NCI-H2196 treated with DMSO at 0.1 percent for 48 hours (cell line): ENCODE results near the gene WWC1.

ENCODE experiments used
- DNase-seq: peaks from one replicate; lab custom pipeline; 2025; ENCODE audit not compliant: unreplicated experiment; lab: John Stamatoyannopoulos, UW

The WWC1 gene

GRCh38 chr5:168360521-168361285 lies 69.3 kb downstream of the WWC1 start:
- DNase-seq, result no peak

GRCh38 chr5:168362097-168362885 lies 70.8 kb downstream of the WWC1 start:
- DNase-seq, result no peak

- no peak for DNase-seq
Observed at GRCh38 chr5:168364151-168364661, 72.8 kb downstream of the WWC1 start.

GRCh38 chr5:168364750-168365550 lies 73.5 kb downstream of the WWC1 start:
- DNase-seq, result no peak

- no peak for DNase-seq
Observed at GRCh38 chr5:168365581-168366081, 74.2 kb downstream of the WWC1 start.

GRCh38 chr5:168366116-168366515 lies 74.7 kb downstream of the WWC1 start:
- no peak for DNase-seq

- DNase-seq, result no peak
Observed at GRCh38 chr5:168368854-168369253, 77.4 kb downstream of the WWC1 start.

GRCh38 chr5:168370831-168371230 lies 79.4 kb downstream of the WWC1 start:
- no peak for DNase-seq

- DNase-seq, result no peak
Observed at GRCh38 chr5:168372356-168372946, 81.0 kb downstream of the WWC1 start.

- no peak for DNase-seq
Observed at GRCh38 chr5:168374532-168374931, 83.1 kb downstream of the WWC1 start.

GRCh38 chr5:168375214-168375613 lies 83.8 kb downstream of the WWC1 start:
- no peak for DNase-seq

GRCh38 chr5:168377525-168377924 lies 86.1 kb downstream of the WWC1 start:
- DNase-seq, result no peak

- no peak for DNase-seq
Observed at GRCh38 chr5:168378741-168379140, 87.3 kb downstream of the WWC1 start.

- DNase-seq, result no peak
Observed at GRCh38 chr5:168382421-168382820, 91.0 kb downstream of the WWC1 start.

- no peak for DNase-seq
Observed at GRCh38 chr5:168390491-168390890, 99.0 kb downstream of the WWC1 start.

- no peak for DNase-seq
Observed at GRCh38 chr5:168393773-168394172, 102.3 kb downstream of the WWC1 start.

GRCh38 chr5:168400429-168401220 lies 109.2 kb downstream of the WWC1 start:
- no peak for DNase-seq

- DNase-seq, result no peak
Observed at GRCh38 chr5:168401226-168401625, 109.8 kb downstream of the WWC1 start.

GRCh38 chr5:168401880-168402279 lies 110.4 kb downstream of the WWC1 start:
- DNase-seq, result no peak

GRCh38 chr5:168404365-168404764 lies 112.9 kb downstream of the WWC1 start:
- DNase-seq, result no peak
